SK-N-SH (cell line): ENCODE results near the gene HBP1. TPM values are rescaled to one million over a fixed set of nuclear protein-coding genes. Genes with fewer than 3 reads are reported as not detected.

Source experiments
- CTCF ChIA-PET: fragments of 300-600, 350-600 bp; formaldehyde crosslinking; extraction: SDS; loops from one replicate; lab custom pipeline; 2021; lab: Yijun Ruan, JAX
- POLR2A ChIA-PET: fragments of 350-600 bp; sonication (Branson Sonifier 250); formaldehyde crosslinking; extraction: SDS; loops from one replicate; lab custom pipeline; 2020; ENCODE audit warnings: antibody characterized with exemption, inconsistent platforms; lab: Yijun Ruan, JAX
- DNase-seq: peaks from one replicate; pipeline ENCODE4 v3.0.0; 2012
- H2AFZ ChIP-seq: fragments of 200-600 bp; sonication (generic); 2 replicates; pipeline ENCODE4 v1.8.1; 2016; ENCODE audit warnings: antibody characterized with exemption, mild to moderate bottlenecking, low read depth
- H3F3A ChIP-seq: fragments of 200-600 bp; sonication (generic); replicated peaks from 2 replicates; pipeline ENCODE3; 2016; ENCODE audit warnings: antibody characterized with exemption, mild to moderate bottlenecking; ENCODE audit not compliant: insufficient read depth
- H3K27ac ChIP-seq, 2 experiments: fragments of 200-500 bp in 1 of 2; fragments of 200-600 bp in 1 of 2; sonication (Bioruptor generic) in 1 of 2; sonication (generic), shearing (Covaris generic) in 1 of 2; 2 replicates each; pipeline versions ENCODE4 v1.5.1 to v1.6.1; 2014 to 2016; ENCODE audit warnings: low read depth in 2 of 2, inconsistent platforms in 1 of 2, low read length in 1 of 2, mild to moderate bottlenecking in 1 of 2, mixed read lengths in 1 of 2
- H3K27me3 ChIP-seq: fragments of 200-600 bp; sonication (generic), shearing (Covaris generic); 2 replicates; pipeline ENCODE4 v1.6.1; 2016; ENCODE audit warnings: mixed run types; ENCODE audit not compliant: insufficient read depth
- H3K36me3 ChIP-seq, 2 experiments: fragments of 200-500 bp in 1 of 2; fragments of 200-600 bp in 1 of 2; sonication (Bioruptor generic) in 1 of 2; sonication (generic) in 1 of 2; replicated peaks in 1 of 2; 2 replicates each; pipeline versions ENCODE3 to v1.5.1; 2014 to 2016; ENCODE audit warnings: low read length in 1 of 2, mild to moderate bottlenecking in 1 of 2; ENCODE audit not compliant: insufficient read depth in 2 of 2, control insufficient read depth in 1 of 2
- H3K4me1 ChIP-seq, 2 experiments: fragments of 200-500 bp in 1 of 2; fragments of 200-600 bp in 1 of 2; sonication (Bioruptor generic) in 1 of 2; sonication (generic), shearing (Covaris generic) in 1 of 2; 2 replicates each; pipeline versions ENCODE4 v1.5.1 to v1.6.1; 2014 to 2016; ENCODE audit warnings: low read depth in 1 of 2, low read length in 1 of 2, mixed run types in 1 of 2; ENCODE audit not compliant: insufficient read depth in 2 of 2, control insufficient read depth in 1 of 2
- H3K4me2 ChIP-seq: fragments of 200-600 bp; sonication (generic), shearing (Covaris generic); 2 replicates; pipeline ENCODE4 v1.6.1; 2017; ENCODE audit warnings: mixed run types
- H3K4me3 ChIP-seq, 2 experiments: fragments of 200-500 bp in 1 of 2; fragments of 200-600 bp in 1 of 2; sonication (Bioruptor generic) in 1 of 2; sonication (generic), shearing (Covaris generic) in 1 of 2; 2 replicates each; pipeline versions ENCODE4 v1.5.1 to v1.8.1; 2014 to 2016; ENCODE audit warnings: low read depth in 2 of 2, inconsistent platforms in 1 of 2, low read length in 1 of 2, mild to moderate bottlenecking in 1 of 2, mixed read lengths in 1 of 2, moderate library complexity in 1 of 2
- H3K79me2 ChIP-seq: fragments of 200-600 bp; sonication (generic); 2 replicates; pipeline ENCODE4 v1.8.1; 2017; ENCODE audit warnings: mild to moderate bottlenecking; ENCODE audit not compliant: insufficient read depth
- H3K9ac ChIP-seq: fragments of 200-600 bp; sonication (generic); 2 replicates; pipeline ENCODE4 v1.6.1; 2017; ENCODE audit warnings: mixed run types
- H3K9me2 ChIP-seq: fragments of 200-600 bp; sonication (generic); 2 replicates; pipeline ENCODE4 v1.6.1; 2017; ENCODE audit warnings: mixed run types
- H3K9me3 ChIP-seq: fragments of 200-600 bp; sonication (generic); 2 replicates; pipeline ENCODE4 v1.6.1; 2017; ENCODE audit warnings: mixed run types, mild to moderate bottlenecking, moderate library complexity
- H4K20me1 ChIP-seq: fragments of 200-600 bp; sonication (generic); 2 replicates; pipeline ENCODE4 v1.6.1; 2017; ENCODE audit warnings: mild to moderate bottlenecking, mixed run types; ENCODE audit not compliant: insufficient read depth
- CHD2 ChIP-seq: fragments of 150-350 bp; IDR thresholded peaks from 2 replicates; pipeline ENCODE4 v1.6.1; 2018; ENCODE audit warnings: low read length; ENCODE audit not compliant: partially characterized antibody
- ELF1 ChIP-seq: IDR thresholded peaks from 2 replicates; pipeline ENCODE4 v1.4.0; 2012
- EP300 ChIP-seq, 2 experiments: IDR thresholded peaks; 2 replicates each; pipeline versions ENCODE4 v1.4.0 to v1.6.1; 2012; ENCODE audit warnings: borderline replicate concordance in 1 of 2, low read depth in 1 of 2, low read length in 1 of 2
- EZH2phosphoT487 ChIP-seq: fragments of 200-600 bp; sonication (generic); IDR thresholded peaks from 2 replicates; pipeline ENCODE4 v1.6.1; 2017; ENCODE audit warnings: low read depth, mixed run types, mild to moderate bottlenecking, antibody characterized with exemption, moderate library complexity, borderline replicate concordance
- FOSL2 ChIP-seq: IDR thresholded peaks from 2 replicates; pipeline ENCODE4 v1.4.0; 2012; ENCODE audit warnings: low read depth, mild to moderate bottlenecking, moderate library complexity, borderline replicate concordance
- FOXM1 ChIP-seq: IDR thresholded peaks from 2 replicates; pipeline ENCODE4 v1.4.0; 2012; ENCODE audit warnings: low read depth, mild to moderate bottlenecking
- GABPA ChIP-seq: IDR thresholded peaks from 2 replicates; pipeline ENCODE4 v1.4.0; 2012; ENCODE audit warnings: low read depth, mild to moderate bottlenecking
- MEF2A ChIP-seq: IDR thresholded peaks from 2 replicates; pipeline ENCODE4 v1.4.0; 2012; ENCODE audit warnings: low read depth, borderline replicate concordance
- NFIC ChIP-seq: IDR thresholded peaks from 2 replicates; pipeline ENCODE4 v1.4.0; 2012; ENCODE audit warnings: borderline replicate concordance
- RAD21 ChIP-seq: IDR thresholded peaks from 2 replicates; pipeline ENCODE4 v1.6.1; 2012; ENCODE audit warnings: mild to moderate bottlenecking, low read length
- RFX5 ChIP-seq: IDR thresholded peaks from 2 replicates; pipeline ENCODE4 v1.6.1; 2012; ENCODE audit warnings: mild to moderate bottlenecking, improper control_type of control experiment, low read length
- RXRA ChIP-seq: IDR thresholded peaks from 2 replicates; pipeline ENCODE4 v1.4.0; 2012; ENCODE audit warnings: low read depth, mild to moderate bottlenecking, borderline replicate concordance
- SIN3A ChIP-seq: IDR thresholded peaks from 2 replicates; pipeline ENCODE4 v1.6.1; 2012; ENCODE audit warnings: low read depth, mild to moderate bottlenecking, low read length, moderate library complexity, borderline replicate concordance
- TAF1 ChIP-seq: IDR thresholded peaks from 2 replicates; pipeline ENCODE4 v1.6.1; 2012; ENCODE audit warnings: low read depth, mild to moderate bottlenecking, low read length, moderate library complexity, borderline replicate concordance
- TCF12 ChIP-seq: IDR thresholded peaks from 2 replicates; pipeline ENCODE4 v1.4.0; 2012
- YY1 ChIP-seq: IDR thresholded peaks from 2 replicates; pipeline ENCODE4 v1.4.0; 2012; ENCODE audit warnings: low read depth, mild to moderate bottlenecking
- WGBS: methylation state at CpG from one replicate; pipeline ENCODE4 v1.1.6; 2017; ENCODE audit warnings: low lambda C conversion rate; 5-methylcytosine and 5-hydroxymethylcytosine counted together
- polyA plus RNA-seq, 3 experiments: library from polyadenylated mRNA; depleted of rRNA; stranded (reverse); fragments of >200 nt; gene quantifications; 2 replicates each; pipeline ENCODE4 v1.2.3, GENCODE V29; 2012
- TF ChIP-seq, protein P1 (sequence below): IDR thresholded peaks from 2 replicates; pipeline ENCODE4 v1.6.1; 2012; ENCODE audit warnings: mild to moderate bottlenecking, low read depth, low read length, moderate library complexity
- TF ChIP-seq, protein P2 (sequence below): fragments of 200-600 bp; sonication (generic); IDR thresholded peaks from 2 replicates; pipeline ENCODE4 v1.6.1; 2017; ENCODE audit warnings: antibody characterized with exemption, mild to moderate bottlenecking, moderate library complexity
- TF ChIP-seq, protein P3 (sequence below): IDR thresholded peaks from 2 replicates; pipeline ENCODE4 v1.4.0; 2012; ENCODE audit warnings: low read depth, borderline replicate concordance
- TF ChIP-seq, protein P4 (sequence below): IDR thresholded peaks from 2 replicates; pipeline ENCODE4 v1.4.0; 2012; ENCODE audit warnings: low read depth, borderline replicate concordance
- TF ChIP-seq, protein P5 (sequence below): fragments of 150-350 bp; IDR thresholded peaks from 2 replicates; pipeline ENCODE4 v1.6.1; 2017; ENCODE audit warnings: antibody characterized with exemption, low read length, low read depth, borderline replicate concordance
- TF ChIP-seq, protein P6 (sequence below): IDR thresholded peaks from 2 replicates; pipeline ENCODE4 v1.4.0; 2012; ENCODE audit warnings: low read depth

The HBP1 gene
- polyA plus RNA-seq, 1 of the 3 experiments (the other 2 are of a cell fraction): 27.2 TPM

DNA sequence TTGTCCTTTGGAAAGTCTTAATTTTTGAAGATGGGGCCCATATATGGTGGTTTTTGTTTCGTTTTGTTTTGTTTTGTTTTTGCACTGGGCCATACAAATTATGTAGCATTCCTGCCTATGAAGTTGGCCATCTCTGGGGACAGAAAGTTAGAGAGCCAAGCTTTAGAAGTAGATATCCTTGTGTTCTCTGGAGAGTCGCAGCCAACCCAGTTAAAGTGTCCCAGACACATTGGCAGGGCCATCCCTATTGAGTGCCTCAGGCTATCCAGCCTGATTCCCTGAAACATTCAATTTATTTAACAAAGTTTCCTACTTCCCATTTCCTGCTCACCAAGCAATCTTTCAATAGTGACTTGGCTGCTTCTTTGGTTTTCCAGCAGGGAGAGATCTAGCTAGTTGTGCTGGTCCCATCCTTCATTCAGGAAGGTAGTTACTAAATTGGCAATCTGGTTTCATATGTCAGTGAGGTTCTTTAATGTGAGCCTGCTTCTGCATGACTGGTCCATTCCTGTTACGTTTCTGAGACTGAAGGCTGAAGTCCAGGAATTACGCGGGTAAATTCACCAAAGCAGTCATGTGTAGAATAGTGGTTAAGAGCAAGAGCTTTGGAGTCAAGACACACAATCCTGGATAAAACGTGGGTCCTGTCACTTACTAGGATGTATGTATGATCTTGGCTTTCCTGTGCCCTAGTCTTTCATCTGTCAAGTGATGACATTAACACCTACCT lies 49.3 kb upstream of the HBP1 start (continued):
- TF ChIP-seq SIN3A (no peak), TCF12 (no peak), EZH2phosphoT487 (no peak), GABPA (no peak)
- TF ChIP-seq, protein P1, sequence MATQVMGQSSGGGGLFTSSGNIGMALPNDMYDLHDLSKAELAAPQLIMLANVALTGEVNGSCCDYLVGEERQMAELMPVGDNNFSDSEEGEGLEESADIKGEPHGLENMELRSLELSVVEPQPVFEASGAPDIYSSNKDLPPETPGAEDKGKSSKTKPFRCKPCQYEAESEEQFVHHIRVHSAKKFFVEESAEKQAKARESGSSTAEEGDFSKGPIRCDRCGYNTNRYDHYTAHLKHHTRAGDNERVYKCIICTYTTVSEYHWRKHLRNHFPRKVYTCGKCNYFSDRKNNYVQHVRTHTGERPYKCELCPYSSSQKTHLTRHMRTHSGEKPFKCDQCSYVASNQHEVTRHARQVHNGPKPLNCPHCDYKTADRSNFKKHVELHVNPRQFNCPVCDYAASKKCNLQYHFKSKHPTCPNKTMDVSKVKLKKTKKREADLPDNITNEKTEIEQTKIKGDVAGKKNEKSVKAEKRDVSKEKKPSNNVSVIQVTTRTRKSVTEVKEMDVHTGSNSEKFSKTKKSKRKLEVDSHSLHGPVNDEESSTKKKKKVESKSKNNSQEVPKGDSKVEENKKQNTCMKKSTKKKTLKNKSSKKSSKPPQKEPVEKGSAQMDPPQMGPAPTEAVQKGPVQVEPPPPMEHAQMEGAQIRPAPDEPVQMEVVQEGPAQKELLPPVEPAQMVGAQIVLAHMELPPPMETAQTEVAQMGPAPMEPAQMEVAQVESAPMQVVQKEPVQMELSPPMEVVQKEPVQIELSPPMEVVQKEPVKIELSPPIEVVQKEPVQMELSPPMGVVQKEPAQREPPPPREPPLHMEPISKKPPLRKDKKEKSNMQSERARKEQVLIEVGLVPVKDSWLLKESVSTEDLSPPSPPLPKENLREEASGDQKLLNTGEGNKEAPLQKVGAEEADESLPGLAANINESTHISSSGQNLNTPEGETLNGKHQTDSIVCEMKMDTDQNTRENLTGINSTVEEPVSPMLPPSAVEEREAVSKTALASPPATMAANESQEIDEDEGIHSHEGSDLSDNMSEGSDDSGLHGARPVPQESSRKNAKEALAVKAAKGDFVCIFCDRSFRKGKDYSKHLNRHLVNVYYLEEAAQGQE: no peak
- TF ChIP-seq, protein P2, sequence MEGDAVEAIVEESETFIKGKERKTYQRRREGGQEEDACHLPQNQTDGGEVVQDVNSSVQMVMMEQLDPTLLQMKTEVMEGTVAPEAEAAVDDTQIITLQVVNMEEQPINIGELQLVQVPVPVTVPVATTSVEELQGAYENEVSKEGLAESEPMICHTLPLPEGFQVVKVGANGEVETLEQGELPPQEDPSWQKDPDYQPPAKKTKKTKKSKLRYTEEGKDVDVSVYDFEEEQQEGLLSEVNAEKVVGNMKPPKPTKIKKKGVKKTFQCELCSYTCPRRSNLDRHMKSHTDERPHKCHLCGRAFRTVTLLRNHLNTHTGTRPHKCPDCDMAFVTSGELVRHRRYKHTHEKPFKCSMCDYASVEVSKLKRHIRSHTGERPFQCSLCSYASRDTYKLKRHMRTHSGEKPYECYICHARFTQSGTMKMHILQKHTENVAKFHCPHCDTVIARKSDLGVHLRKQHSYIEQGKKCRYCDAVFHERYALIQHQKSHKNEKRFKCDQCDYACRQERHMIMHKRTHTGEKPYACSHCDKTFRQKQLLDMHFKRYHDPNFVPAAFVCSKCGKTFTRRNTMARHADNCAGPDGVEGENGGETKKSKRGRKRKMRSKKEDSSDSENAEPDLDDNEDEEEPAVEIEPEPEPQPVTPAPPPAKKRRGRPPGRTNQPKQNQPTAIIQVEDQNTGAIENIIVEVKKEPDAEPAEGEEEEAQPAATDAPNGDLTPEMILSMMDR: no peak

DNA sequence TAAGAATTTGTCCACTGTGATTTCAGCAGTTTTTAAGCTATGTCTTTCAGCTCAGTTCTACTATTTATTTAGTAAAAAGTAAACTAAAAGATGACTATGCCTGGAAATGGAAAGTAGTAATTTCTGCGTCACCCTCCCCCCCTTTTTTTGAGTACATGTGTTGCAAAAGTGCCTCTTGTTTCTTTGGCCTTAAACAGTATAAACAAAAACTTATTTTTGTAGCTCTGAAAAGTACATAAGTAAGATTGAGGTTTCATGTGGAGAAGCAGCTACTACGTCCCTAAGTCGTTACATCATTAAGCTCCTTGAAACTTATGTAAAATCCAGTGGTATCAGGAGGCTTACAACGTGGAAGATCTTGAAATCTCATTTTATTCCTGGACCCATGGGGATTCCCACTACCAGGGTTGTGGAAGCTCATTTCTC lies 46.3 kb upstream of the HBP1 start:
- ChIA-PET POLR2A (no interaction called here), CTCF (interaction anchor here (0.7 to 3.1 kb wide), 5 partner anchors 10 to 28 kb away, joined by 3 to 15 read pairs (median 5); no protein-coding TSS in a partner anchor)
- H4K20me1 ChIP-seq: no peaks in the 10 kb centered on the region
- H3F3A ChIP-seq: no peaks in the 10 kb centered on the region
- no peaks in the 10 kb centered on the region for H3K79me2 ChIP-seq
- no peak for TF ChIP-seq YY1
- no peak for TF ChIP-seq RAD21
- TF ChIP-seq EP300 (IDR thresholded peaks at IDR 0.05; ENCODE audit: borderline replicate concordance in 1 of 2, low read depth in 1 of 2, low read length in 1 of 2): no peak
- TF ChIP-seq FOXM1: no peak
- TF ChIP-seq, protein P3, sequence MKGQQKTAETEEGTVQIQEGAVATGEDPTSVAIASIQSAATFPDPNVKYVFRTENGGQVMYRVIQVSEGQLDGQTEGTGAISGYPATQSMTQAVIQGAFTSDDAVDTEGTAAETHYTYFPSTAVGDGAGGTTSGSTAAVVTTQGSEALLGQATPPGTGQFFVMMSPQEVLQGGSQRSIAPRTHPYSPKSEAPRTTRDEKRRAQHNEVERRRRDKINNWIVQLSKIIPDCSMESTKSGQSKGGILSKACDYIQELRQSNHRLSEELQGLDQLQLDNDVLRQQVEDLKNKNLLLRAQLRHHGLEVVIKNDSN: no peak
- TF ChIP-seq RFX5: no peak
- TF ChIP-seq, protein P4, sequence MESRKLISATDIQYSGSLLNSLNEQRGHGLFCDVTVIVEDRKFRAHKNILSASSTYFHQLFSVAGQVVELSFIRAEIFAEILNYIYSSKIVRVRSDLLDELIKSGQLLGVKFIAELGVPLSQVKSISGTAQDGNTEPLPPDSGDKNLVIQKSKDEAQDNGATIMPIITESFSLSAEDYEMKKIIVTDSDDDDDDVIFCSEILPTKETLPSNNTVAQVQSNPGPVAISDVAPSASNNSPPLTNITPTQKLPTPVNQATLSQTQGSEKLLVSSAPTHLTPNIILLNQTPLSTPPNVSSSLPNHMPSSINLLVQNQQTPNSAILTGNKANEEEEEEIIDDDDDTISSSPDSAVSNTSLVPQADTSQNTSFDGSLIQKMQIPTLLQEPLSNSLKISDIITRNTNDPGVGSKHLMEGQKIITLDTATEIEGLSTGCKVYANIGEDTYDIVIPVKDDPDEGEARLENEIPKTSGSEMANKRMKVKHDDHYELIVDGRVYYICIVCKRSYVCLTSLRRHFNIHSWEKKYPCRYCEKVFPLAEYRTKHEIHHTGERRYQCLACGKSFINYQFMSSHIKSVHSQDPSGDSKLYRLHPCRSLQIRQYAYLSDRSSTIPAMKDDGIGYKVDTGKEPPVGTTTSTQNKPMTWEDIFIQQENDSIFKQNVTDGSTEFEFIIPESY: no peak
- TF ChIP-seq NFIC: no peak
- no peak for TF ChIP-seq RXRA
- no peak for TF ChIP-seq TCF12
- no peak for TF ChIP-seq EZH2phosphoT487
- no peak for TF ChIP-seq FOSL2
- no peak for TF ChIP-seq MEF2A
- TF ChIP-seq ELF1: no peak
- no peak for TF ChIP-seq CHD2
- TF ChIP-seq TAF1: no peak
- TF ChIP-seq, protein P5, sequence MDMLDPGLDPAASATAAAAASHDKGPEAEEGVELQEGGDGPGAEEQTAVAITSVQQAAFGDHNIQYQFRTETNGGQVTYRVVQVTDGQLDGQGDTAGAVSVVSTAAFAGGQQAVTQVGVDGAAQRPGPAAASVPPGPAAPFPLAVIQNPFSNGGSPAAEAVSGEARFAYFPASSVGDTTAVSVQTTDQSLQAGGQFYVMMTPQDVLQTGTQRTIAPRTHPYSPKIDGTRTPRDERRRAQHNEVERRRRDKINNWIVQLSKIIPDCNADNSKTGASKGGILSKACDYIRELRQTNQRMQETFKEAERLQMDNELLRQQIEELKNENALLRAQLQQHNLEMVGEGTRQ: no peak
- TF ChIP-seq, protein P6, sequence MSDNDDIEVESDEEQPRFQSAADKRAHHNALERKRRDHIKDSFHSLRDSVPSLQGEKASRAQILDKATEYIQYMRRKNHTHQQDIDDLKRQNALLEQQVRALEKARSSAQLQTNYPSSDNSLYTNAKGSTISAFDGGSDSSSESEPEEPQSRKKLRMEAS: no peak
- 42% methylated on average over 4 of the region's 4 CpGs for WGBS
- H2AFZ ChIP-seq: no peak overlapping the region
- no peaks in the 10 kb centered on the region for H3K27me3 ChIP-seq
- H3K9me3 ChIP-seq: no peaks in the 10 kb centered on the region
- H3K4me2 ChIP-seq: no peak overlapping the region
- no peaks in the 10 kb centered on the region for H3K9me2 ChIP-seq
- H3K27ac ChIP-seq: no peak overlapping the region
- no peak overlapping the region for H3K4me3 ChIP-seq
- no peaks in the 10 kb centered on the region for H3K36me3 ChIP-seq
- H3K4me1 ChIP-seq: peaks cover 5 to 12% of the 10 kb centered on the region in 2 experiments; a peak in 3 of 4 replicates
- H3K9ac ChIP-seq: no peak overlapping the region
- DNase-seq: no peak
